ENCODE data around the gene ZNF662. TPM values are rescaled to one million over a fixed set of nuclear protein-coding genes. Genes with fewer than 3 reads are reported as not detected.
A peak's percentile ranks its signal among the peaks of the same experiment; 100 is the strongest.

Gene ZNF662
- total RNA-seq, 1 donor from 2014 or later = 3.0 TPM

DNA sequence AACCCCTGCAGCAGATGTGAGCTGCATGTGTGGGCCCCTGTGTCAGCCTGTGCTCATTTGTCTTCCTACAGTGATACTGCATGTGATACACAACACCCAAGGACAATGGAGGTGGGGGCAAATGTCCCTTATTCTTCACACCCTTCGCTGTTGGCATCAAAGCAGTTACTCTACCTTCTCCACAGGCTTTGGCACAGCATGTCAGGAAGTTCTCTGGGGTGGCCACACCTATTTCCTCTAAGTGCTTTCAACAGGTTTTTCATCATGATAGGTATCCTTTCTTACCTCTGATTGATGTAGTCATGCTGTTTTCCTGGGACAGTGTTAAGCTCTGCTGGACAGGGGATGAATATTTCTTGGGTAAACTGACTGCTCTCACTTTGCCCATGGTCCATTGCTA is 29.5 kb downstream of the ZNF662 start:
- no peak for DNase-seq (ENCODE audit: low spot score)
- ATAC-seq = no peak

- ATAC-seq (no peak), DNase-seq (ENCODE audit: low spot score) (no peak)
Observed at GRCh38 chr3:42936157-42936981, 30.4 kb downstream of the ZNF662 start.

GRCh38 chr3:42937334-42937733 is 31.4 kb downstream of the ZNF662 start:
- ATAC-seq (no peak), DNase-seq (ENCODE audit: low spot score) (no peak)

DNA sequence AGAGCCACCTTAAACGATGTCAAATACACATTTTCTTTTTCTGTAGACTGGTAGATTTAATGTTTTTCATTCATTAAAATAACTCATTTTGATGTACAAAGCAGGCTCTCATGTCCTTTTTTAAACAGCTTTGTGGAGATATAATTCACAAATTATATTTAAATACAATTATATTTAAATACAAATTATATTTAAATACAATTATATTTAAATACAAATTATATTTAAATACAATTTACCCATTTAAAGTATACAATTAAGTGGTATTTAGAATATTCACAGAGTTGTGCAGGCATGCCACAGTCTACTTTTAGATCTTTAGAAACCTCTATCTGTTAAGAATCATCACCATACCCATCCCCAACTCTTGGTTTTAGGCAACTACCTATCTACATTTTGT is 36.8 kb downstream of the ZNF662 start:
- ATAC-seq = no peak
- no peak for DNase-seq (ENCODE audit: low spot score)

- ATAC-seq = no peak
- DNase-seq (ENCODE audit: low spot score) = no peak
Observed at GRCh38 chr3:42946050-42946449, 40.1 kb downstream of the ZNF662 start.

DNA sequence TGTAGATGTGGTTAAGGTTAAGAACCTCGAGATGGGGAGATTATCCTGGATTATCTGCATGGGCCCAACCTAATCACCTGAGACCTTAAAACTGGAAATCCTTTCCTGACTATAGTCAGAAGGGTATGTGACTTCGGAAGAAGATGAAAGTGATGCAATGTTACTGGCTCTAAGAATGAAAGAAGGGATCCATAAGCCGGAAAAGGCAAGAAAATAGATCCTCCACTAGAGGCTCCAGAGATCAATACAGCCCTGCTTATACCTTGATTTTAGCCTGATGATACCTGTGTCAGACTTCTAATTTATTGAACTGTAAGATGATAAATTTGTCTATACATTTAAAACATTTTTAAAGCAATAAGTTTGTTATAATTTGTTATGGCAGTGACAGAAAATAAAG is 51.6 kb downstream of the ZNF662 start:
- DNase-seq (ENCODE audit: low spot score) = no peak
- ATAC-seq = peak; percentile 33

GRCh38 chr3:42960282-42960681 is 54.3 kb downstream of the ZNF662 start:
- DNase-seq (ENCODE audit: low spot score) = no peak
- ATAC-seq = no peak

GRCh38 chr3:42960786-42961185 is 54.8 kb downstream of the ZNF662 start:
- no peak for DNase-seq (ENCODE audit: low spot score)
- ATAC-seq = no peak

GRCh38 chr3:42961633-42962032 is 55.7 kb downstream of the ZNF662 start:
- no peak for DNase-seq (ENCODE audit: low spot score)
- ATAC-seq = peak; percentile 99

DNA sequence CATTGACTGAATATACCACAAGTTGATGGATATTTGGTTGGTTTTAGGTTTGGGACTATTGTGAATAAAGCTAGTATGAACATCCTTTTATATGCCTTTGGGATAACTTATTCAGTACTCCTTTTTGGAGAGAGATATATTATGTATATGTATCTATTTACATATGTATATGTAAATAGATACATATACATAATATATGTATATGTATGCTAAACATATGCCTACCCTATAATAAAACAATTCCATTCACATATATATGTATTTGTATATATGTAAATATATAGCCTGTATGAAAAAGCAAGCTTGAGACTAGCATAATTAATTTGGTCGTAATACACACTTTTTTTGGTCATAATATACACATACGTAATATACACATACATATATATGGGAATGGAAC is 57.3 kb downstream of the ZNF662 start:
- ATAC-seq = no peak
- DNase-seq (ENCODE audit: low spot score) = no peak

DNA sequence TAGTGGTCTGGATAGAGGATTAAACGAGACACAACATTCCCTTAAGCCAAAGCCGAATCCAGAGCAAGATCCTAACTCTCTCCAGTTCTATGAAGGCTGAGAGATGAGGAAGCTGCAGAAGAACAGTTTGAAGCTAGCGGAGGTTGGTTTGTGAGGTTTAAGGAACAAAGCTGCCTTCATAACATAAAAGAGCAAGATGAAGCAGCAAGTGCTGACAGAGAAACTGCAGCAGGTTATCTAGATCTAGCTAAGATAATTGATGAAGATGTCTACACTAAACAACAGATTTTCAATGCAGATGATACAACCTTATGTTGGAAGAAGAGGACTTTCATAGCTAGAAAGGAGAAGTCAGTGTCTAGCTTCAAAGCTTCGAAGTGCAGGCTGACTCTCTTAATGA is 58.3 kb downstream of the ZNF662 start:
- ATAC-seq (no peak), DNase-seq (ENCODE audit: low spot score) (no peak)

Other genes with a start within 250 kb of the ZNF662 start
- not detected for gene KLHL40, start 220.6 kb upstream of the ZNF662 start, total RNA-seq
- gene HHATL, start 203.3 kb upstream of the ZNF662 start, total RNA-seq = 0.40 TPM
- gene CCDC13, start 132.9 kb upstream of the ZNF662 start, total RNA-seq = 1.6 TPM
- 112 TPM for gene HIGD1A, start 101.7 kb upstream of the ZNF662 start, total RNA-seq
- 17.6 TPM for gene ACKR2, start 96.7 kb upstream of the ZNF662 start, total RNA-seq
- gene CYP8B1, start 30.3 kb upstream of the ZNF662 start, total RNA-seq = 425 TPM
- gene GASK1A, start 73.2 kb downstream of the ZNF662 start, total RNA-seq = 19.9 TPM
- gene POMGNT2, start 199.9 kb downstream of the ZNF662 start, total RNA-seq = 5.2 TPM